HCT116 (cell line): ENCODE data around the gene C2CD3.

Experiments
- JUND ChIP-seq: IDR thresholded peaks from 2 replicates; pipeline ENCODE4 v1.6.1; 2012
- POLR2AphosphoS5 ChIP-seq: IDR thresholded peaks from 2 replicates; pipeline ENCODE4 v1.6.1; 2011; ENCODE audit warnings: mild to moderate bottlenecking, low read depth, low read length, moderate library complexity
- TF ChIP-seq, protein P1 (sequence below), 3 experiments: fragments of 200-600 bp in 1 of 3; sonication (generic) in 1 of 3; IDR thresholded peaks in 2 of 3; conservative IDR thresholded peaks in 1 of 3; 2 replicates each; pipeline ENCODE4 v1.5.1; 2012 to 2017; ENCODE audit warnings: low read depth in 2 of 3, low read length in 2 of 3, antibody characterized with exemption in 1 of 3, borderline replicate concordance in 1 of 3, control low read depth in 1 of 3, mild to moderate bottlenecking in 1 of 3, mixed read lengths in 1 of 3, mixed run types in 1 of 3, moderate library complexity in 1 of 3; ENCODE audit not compliant: insufficient read depth in 1 of 3

DNA sequence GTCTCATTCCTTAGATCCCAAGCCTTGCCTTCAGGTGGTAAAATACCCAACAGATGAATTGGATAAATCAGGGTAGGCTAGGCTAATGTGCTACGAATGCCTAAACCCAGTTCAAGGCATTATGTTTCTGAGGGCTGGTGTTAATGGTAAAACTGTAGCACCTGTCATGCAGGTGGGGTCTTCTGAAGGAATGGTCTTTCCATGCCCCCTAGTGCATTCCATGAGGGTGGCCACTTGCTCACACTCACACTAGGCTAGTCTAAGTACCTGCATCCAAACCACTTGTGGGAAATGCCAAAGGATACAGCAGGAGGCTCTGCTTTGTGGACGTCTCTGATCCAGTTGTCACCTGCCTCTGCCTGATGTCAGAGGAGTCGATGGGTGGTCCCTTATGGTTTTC lies 137.8 kb downstream of the C2CD3 start:
- TF ChIP-seq, protein P1, sequence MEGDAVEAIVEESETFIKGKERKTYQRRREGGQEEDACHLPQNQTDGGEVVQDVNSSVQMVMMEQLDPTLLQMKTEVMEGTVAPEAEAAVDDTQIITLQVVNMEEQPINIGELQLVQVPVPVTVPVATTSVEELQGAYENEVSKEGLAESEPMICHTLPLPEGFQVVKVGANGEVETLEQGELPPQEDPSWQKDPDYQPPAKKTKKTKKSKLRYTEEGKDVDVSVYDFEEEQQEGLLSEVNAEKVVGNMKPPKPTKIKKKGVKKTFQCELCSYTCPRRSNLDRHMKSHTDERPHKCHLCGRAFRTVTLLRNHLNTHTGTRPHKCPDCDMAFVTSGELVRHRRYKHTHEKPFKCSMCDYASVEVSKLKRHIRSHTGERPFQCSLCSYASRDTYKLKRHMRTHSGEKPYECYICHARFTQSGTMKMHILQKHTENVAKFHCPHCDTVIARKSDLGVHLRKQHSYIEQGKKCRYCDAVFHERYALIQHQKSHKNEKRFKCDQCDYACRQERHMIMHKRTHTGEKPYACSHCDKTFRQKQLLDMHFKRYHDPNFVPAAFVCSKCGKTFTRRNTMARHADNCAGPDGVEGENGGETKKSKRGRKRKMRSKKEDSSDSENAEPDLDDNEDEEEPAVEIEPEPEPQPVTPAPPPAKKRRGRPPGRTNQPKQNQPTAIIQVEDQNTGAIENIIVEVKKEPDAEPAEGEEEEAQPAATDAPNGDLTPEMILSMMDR (IDR thresholded peaks at IDR 0.05 in 2 of 3, conservative IDR thresholded peaks at IDR 0.05 in 1 of 3; ENCODE audit: borderline replicate concordance in 1 of 3, insufficient read depth in 1 of 3, low read depth in 2 of 3, low read length in 2 of 3): no peak
- TF ChIP-seq JUND: no peak
- no peak for TF ChIP-seq POLR2AphosphoS5
